GM19455 (cell line): ENCODE measurements around the gene CSHL1.
"Not testable (repeated sequence)": the region's sequence is repeated elsewhere in the genome, so short reads cannot be mapped to it uniquely, and the experiment has no call there.

ENCODE experiments used
- ATAC-seq: cut with Tn5 transposase; IDR thresholded peaks from one replicate; pipeline ENCODE4 v1.9.1; 2021; ENCODE audit not compliant: unreplicated experiment

Gene CSHL1

GRCh38 chr17:63919311-63919723 is 8.3 kb upstream of the CSHL1 start:
- peak; percentile 73 for ATAC-seq

GRCh38 chr17:63918789-63919305 is 7.8 kb upstream of the CSHL1 start, which contains the start of gene GH1:
Gene GH1, minus strand, starts transcription at chr17:63918839. Its CDS starts 63 bp downstream, at chr17:63918776.
- not testable (repeated sequence) for ATAC-seq

GRCh38 chr17:63918305-63918704 is 7.2 kb upstream of the CSHL1 start:
- ATAC-seq = no peak

- no peak for ATAC-seq
Observed at GRCh38 chr17:63917646-63918045, 6.6 kb upstream of the CSHL1 start.

GRCh38 chr17:63917206-63917605 is 6.1 kb upstream of the CSHL1 start:
- ATAC-seq = not testable (repeated sequence)

GRCh38 chr17:63916566-63917185 is 5.6 kb upstream of the CSHL1 start:
- no peak for ATAC-seq

GRCh38 chr17:63915753-63916152 is 4.7 kb upstream of the CSHL1 start:
- ATAC-seq = not testable (repeated sequence)

GRCh38 chr17:63914471-63914870 is 3.4 kb upstream of the CSHL1 start:
- no peak for ATAC-seq

GRCh38 chr17:63911657-63912100 is 621 bp upstream of the CSHL1 start:
- ATAC-seq = no peak

- no peak for ATAC-seq
Observed at GRCh38 chr17:63910096-63910495, 962 bp downstream of the CSHL1 start.

- not testable (repeated sequence) for ATAC-seq
Observed at GRCh38 chr17:63909586-63909985, 1.5 kb downstream of the CSHL1 start.

- ATAC-seq = not testable (repeated sequence)
Observed at GRCh38 chr17:63907161-63907778, 3.8 kb downstream of the CSHL1 start.

- ATAC-seq = not testable (repeated sequence)
Observed at GRCh38 chr17:63904796-63905195, 6.3 kb downstream of the CSHL1 start.

- not testable (repeated sequence) for ATAC-seq
Observed at GRCh38 chr17:63903787-63904201, 7.3 kb downstream of the CSHL1 start.

GRCh38 chr17:63901971-63902370 is 9.1 kb downstream of the CSHL1 start:
- ATAC-seq = not testable (repeated sequence)

- ATAC-seq = not testable (repeated sequence)
Observed at GRCh38 chr17:63898899-63899798, 11.9 kb downstream of the CSHL1 start.

- ATAC-seq = not testable (repeated sequence)
Observed at GRCh38 chr17:63896524-63897354, 14.3 kb downstream of the CSHL1 start, which contains the start of gene CSH1. Gene CSH1, minus strand, starts transcription at chr17:63896574. Its CDS starts 63 bp downstream, at chr17:63896511.

- not testable (repeated sequence) for ATAC-seq
Observed at GRCh38 chr17:63894821-63895220, 16.2 kb downstream of the CSHL1 start.

- ATAC-seq = not testable (repeated sequence)
Observed at GRCh38 chr17:63894021-63894420, 17.0 kb downstream of the CSHL1 start.
